NCI-H187 treated with DMSO at 0.1 percent for 48 hours (cell line): ENCODE measurements around the gene CCDC83.

Experiments
- DNase-seq: peaks from one replicate; lab custom pipeline; 2025; lab: John Stamatoyannopoulos, UW

CCDC83 gene

DNA sequence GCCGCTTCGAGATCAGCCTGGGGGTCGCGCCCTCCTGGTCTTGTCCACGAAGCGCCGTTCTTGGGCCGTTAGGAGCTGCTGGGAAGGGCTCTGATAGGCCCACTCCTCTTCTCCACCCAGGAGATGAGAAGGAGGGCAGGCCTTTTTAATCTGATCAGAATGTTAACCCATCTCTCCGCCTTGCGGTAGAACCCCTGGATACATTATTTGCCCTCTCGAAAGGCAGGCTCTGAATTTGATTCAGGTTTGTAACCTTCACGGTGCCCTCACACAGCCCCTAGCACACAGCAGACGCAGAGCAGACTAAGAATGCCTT lies at the start of gene CCDC83:
CCDC83 (plus strand) TSS at position 43 of the 316 bp plus-strand sequence. CDS start 9,741 bp downstream, outside the sequence.
- no peak for DNase-seq

DNA sequence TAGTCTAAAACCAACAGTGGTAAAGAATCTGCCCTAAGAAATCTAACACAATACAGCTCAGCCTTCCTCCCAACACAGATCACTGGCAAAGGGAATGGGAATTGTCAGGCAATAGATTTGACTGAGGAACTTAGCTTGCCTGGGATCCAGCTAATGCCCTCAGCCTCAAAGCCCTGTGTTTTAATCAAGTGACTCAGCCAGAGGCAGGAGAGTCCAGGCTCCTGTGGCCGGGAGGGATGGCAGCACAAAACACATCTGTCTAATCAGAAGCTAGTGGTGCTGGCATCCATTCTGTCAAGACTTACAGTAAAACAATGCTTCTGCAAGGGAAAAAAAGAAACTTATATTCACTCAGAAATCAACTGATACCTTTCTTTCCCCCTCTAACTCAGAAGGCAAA lies 49.8 kb upstream of the CCDC83 start:
- no peak for DNase-seq

GRCh38 chr11:85806016-85806415 lies 49.2 kb upstream of the CCDC83 start:
- DNase-seq: no peak

DNA sequence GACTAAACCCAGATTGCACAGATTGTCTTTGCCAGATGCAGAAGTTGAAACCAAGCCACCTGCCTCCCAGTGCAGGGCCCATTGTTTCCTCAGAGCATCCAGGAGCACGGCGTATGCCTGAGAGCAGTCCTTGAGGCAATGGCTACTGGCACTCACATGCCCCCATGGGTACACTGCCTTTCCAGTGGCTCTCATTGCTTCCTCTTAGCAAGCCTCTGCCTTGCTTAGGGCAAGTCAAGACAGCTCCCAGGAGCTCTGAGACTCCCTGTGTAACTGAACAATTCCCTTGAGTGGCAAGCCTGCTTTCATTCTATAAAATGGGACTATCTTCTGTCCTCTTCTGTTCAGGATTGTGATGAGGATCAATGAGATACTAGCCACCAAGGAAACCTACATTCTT lies 48.3 kb upstream of the CCDC83 start:
- peak; percentile 60 for DNase-seq

DNA sequence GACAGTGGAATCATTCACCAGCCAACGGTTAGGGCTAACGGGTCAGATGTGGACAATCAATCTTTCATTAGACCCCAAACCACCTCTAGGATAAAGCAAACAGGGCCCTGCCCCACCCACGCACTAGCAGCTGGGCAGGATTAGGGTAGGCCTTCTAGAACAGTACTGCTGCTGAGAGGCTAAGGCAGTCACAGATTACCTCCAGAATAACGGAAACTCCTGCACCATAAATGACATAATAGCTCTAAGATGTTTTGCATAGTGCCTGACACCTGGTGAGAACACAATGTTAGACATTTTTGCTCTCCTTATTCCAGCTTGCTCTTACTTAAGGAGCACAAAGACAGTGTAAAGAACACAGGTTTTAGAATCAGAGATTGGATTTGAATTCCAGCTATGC lies 46.0 kb upstream of the CCDC83 start:
- DNase-seq: no peak

GRCh38 chr11:85809863-85810262 lies 45.3 kb upstream of the CCDC83 start:
- no peak for DNase-seq

GRCh38 chr11:85810521-85810870 lies 44.7 kb upstream of the CCDC83 start:
- DNase-seq: no peak

DNA sequence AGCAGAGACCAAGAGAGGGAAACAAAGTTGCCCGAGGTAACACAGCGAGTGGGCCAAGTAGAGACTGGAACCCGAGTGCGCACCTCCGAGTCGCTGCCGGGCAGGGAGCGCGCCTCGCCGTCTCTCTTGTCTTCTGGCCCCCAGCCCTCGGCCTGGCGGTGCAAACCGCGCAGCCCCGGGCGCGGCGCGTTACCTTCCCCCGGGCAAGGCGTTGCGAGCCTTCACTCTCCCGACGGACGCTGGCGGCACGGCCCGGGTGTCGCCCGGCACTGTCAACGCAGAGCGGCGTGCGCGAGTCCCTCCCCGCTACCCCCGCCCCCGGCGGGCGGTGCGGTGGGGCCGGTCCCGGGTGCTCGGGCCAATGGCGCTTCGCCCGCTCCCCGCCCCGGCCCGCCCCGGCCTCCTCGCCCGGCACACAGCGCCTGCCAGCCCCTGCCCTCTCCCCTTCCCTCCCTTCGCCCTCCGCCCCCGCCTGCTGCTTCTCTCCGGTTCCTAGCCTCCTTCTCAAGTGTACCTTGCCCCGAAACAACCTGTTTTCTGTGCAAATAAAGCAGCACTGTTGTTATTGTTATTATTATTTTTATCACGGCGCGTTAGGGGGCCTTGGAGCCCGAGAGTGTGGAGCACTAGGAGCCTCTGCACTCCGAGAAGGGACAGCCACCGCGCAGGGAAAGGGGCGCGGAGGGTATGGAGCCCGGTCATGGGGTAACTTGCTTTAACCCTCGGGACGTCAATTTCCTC lies 44.1 kb upstream of the CCDC83 start, which contains the start of gene SYTL2:
SYTL2 (minus strand) TSS at position 271 of the 741 bp plus-strand sequence. CDS start 53,416 bp downstream, outside the sequence.
- DNase-seq: no peak

GRCh38 chr11:85811624-85812023 lies 43.6 kb upstream of the CCDC83 start:
- no peak for DNase-seq

- no peak for DNase-seq
Measured at GRCh38 chr11:85813721-85814120, 41.5 kb upstream of the CCDC83 start.

GRCh38 chr11:85815186-85815931 lies 39.8 kb upstream of the CCDC83 start:
- no peak for DNase-seq

DNA sequence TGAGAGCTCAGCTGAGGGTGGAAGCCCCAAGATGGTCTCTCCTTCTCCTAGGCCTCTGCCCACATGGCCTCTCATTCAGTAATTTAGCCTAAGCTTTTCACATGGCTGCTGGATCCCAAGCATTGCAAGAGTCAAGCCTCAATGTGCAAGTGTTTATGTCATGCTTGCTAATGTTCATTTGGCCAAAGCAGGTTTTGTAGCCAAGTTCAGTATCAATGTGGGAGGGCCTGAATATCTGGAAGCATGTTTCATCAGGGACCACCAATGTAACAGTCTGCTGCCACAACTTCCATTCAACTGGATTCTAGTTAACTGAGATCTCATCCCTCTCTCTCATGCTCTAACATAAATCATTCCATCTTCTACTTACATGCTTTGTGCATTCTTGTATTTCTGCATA lies 35.7 kb upstream of the CCDC83 start:
- DNase-seq: no peak

DNA sequence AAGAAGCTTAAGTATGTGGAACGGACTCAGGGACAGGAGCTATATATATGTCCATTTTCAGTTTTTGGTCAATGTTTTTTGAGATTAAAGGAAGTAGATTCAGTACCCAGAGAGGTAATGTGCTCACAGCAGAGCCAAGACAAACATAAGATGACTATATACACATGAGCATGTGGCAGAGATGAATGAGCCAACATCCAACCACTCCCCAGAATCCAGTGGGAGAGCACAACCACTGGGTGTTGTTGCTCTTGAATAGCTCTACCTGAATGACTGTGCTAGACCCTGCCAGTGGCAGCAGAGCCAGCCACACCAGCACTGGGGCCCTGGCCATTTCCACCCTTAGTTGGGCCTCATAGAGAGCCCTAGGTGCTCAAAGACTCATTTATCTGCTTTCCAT lies 33.5 kb upstream of the CCDC83 start:
- DNase-seq: no peak

- no peak for DNase-seq
Measured at GRCh38 chr11:85822814-85823213, 32.4 kb upstream of the CCDC83 start.

DNA sequence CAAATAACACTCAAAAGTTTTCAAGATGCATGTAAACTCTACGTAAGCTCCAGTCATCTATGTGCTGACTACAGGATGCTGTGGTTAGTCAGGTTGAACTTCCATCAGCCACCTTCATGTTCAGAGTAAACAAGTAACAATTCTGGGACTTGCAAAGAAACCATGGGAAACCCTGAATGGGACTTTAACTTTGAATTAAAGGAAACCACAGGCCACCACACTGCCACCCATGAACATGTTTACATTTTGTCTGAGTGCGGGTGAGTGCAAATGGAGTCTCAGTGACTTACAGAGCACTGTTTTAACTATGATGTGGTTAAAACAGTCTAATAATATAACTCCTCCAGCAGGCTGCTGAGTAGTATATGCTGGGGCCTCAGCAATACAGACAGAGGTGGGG lies 31.4 kb upstream of the CCDC83 start:
- DNase-seq: no peak

DNA sequence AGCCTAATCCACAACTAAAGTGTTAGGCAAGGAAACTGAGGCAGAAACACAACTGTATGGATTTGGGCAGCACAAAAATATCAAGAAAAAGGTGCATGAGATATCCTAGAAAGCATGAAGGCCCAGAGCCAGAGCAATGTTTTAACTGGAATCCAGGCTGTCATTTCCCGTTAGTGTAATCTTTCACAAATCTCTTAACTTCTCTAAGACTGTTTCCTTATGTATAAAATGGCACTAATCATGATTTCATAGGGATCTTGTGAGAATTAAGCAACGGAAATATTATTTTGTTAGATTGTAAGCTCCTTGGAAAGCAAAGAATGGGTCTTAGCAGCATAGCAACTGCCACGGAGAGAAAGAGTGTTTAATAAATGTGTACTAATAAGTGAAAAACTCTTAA lies 29.6 kb upstream of the CCDC83 start:
- DNase-seq: no peak

GRCh38 chr11:85826116-85826855 lies 28.9 kb upstream of the CCDC83 start:
- DNase-seq: no peak

DNA sequence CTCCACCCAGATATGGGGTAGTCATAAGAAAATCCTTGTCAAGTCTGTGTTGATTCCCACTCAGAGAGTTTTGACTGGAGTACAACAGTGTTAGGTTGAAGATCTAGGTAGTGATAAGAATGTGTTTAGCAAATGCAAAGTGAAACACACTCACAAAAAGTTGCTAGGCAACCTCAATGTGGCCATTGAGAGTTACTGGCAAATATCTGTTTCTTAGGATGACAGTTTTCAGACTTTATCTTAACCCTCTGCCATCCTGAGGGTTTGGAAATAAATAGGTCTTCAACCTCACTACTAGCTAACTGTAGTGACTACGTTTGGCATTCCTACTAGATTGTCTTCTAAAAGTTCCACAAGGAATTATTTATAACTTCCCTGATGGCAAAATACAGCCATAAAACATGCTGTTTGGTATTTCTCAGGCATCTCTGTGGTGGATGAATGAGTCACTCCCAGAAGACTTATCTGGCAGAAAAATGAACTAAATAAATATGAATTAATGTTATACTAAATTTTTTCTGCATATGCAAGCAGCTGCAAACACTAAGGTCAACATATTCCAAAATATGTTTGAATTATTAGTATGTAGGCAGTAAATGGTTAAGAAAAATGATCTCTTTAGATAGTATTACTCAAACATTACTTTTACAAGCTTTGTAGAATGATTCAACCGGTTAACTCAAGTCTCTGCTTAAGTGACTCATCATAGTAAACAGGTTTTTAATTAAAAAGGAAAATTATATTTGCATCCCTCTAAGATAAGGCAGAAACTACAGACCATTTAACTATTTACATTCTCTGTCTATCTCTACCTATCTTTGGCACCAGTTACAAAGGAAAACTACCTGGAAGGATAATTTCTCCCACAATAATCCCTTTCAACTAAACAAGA lies 27.2 kb upstream of the CCDC83 start:
- DNase-seq: no peak

GRCh38 chr11:85828640-85828978 lies 26.6 kb upstream of the CCDC83 start:
- no peak for DNase-seq

DNA sequence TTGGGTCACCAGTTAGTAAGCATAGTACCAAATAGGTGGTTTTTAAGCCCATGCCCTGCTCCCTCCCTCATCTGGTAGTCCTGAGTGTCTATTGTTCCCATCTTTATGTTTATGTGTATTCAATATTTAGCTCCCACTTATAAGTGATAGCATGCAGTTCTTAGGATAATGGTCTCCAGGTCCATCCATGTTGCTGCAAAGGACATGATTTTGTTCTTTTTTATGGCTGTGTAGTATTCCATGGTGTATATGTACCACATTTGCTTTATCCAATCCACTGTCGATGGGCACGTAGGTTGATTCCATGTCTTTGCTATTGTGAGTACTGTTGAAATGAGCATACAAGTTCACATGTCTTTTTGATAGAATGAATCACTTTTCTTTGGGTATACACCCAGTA lies 26.0 kb upstream of the CCDC83 start:
- DNase-seq: no peak

GRCh38 chr11:85831050-85831449 lies 24.1 kb upstream of the CCDC83 start:
- no peak for DNase-seq

DNA sequence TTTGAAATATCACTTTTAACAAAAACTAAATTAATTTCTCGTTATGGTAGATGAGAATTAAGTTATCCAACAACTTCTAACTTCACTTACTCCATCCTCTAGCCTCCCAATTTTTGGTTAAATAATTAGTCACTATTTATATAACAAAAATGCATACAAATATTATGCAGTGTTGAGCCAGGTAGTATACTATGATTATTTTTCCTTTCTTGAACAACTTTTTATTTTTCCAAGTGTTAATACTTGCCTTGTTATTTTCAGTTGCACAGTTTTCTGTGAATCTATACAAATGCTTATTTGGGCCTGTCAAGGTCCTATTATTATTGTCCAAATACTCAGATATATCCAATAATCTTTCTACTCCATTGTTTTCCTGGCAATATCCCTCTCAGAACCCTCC lies 19.9 kb upstream of the CCDC83 start:
- no peak for DNase-seq
